ENCODE measurements around the gene OR2A2.

GRCh38 chr7:144102041-144102440 lies 7.3 kb upstream of the OR2A2 start:
- TF ChIP-seq EZH2 (IDR thresholded peaks at IDR 0.05; ENCODE audit: borderline replicate concordance, low read depth, low read length, severe bottlenecking) (no peak), GATA2 (IDR thresholded peaks at IDR 0.05; ENCODE audit: insufficient read depth, insufficient read length, low read depth, low read length) (no peak), POLR2A (IDR thresholded peaks at IDR 0.05; ENCODE audit: low read depth, low read length) (no peak)

Measured in endothelial cell of umbilical vein (primary cell).